ENCODE data around the gene RPH3AL. TPM values are rescaled to one million over a fixed set of nuclear protein-coding genes. Genes with fewer than 3 reads are reported as not detected.

RPH3AL gene
- total RNA-seq, 1 donor: 2.0 TPM

- DNase-seq (ENCODE audit: low read depth): no peak
- no peak for TF ChIP-seq CTCF (IDR thresholded peaks at IDR 0.05; ENCODE audit: insufficient read depth, low read length)
Measured at GRCh38 chr17:347309-347899, 5.2 kb downstream of the RPH3AL start.

GRCh38 chr17:345992-346785 lies 6.4 kb downstream of the RPH3AL start:
- DNase-seq (ENCODE audit: low read depth): no peak
- no peak overlapping the region for H3K4me3 ChIP-seq (ENCODE audit: low read depth, low read length)
- TF ChIP-seq CTCF (IDR thresholded peaks at IDR 0.05; ENCODE audit: insufficient read depth, low read length): no peak

More at GRCh38 chr17:347309-347899, 5.2 kb downstream of the RPH3AL start:
- H3K4me3 ChIP-seq (ENCODE audit: low read depth, low read length): no peak overlapping the region

GRCh38 chr17:345261-345660 lies 7.3 kb downstream of the RPH3AL start:
- no peak for TF ChIP-seq CTCF (IDR thresholded peaks at IDR 0.05; ENCODE audit: insufficient read depth, low read length)
- no peak for DNase-seq (ENCODE audit: low read depth)

GRCh38 chr17:343875-344752 lies 8.5 kb downstream of the RPH3AL start:
- DNase-seq (ENCODE audit: low read depth): no peak
- H3K4me3 ChIP-seq (ENCODE audit: low read depth, low read length): no peak overlapping the region
- no peak for TF ChIP-seq CTCF (IDR thresholded peaks at IDR 0.05; ENCODE audit: insufficient read depth, low read length)

More at GRCh38 chr17:345261-345660, 7.3 kb downstream of the RPH3AL start:
- no peak overlapping the region for H3K4me3 ChIP-seq (ENCODE audit: low read depth, low read length)

- no peak for DNase-seq (ENCODE audit: low read depth)
- no peak overlapping the region for H3K4me3 ChIP-seq (ENCODE audit: low read depth, low read length)
- no peak for TF ChIP-seq CTCF (IDR thresholded peaks at IDR 0.05; ENCODE audit: insufficient read depth, low read length)
Measured at GRCh38 chr17:343211-343610, 9.4 kb downstream of the RPH3AL start.

GRCh38 chr17:340074-340473 lies 12.5 kb downstream of the RPH3AL start:
- no peak overlapping the region for H3K4me3 ChIP-seq (ENCODE audit: low read depth, low read length)
- TF ChIP-seq CTCF (IDR thresholded peaks at IDR 0.05; ENCODE audit: insufficient read depth, low read length): no peak
- DNase-seq (ENCODE audit: low read depth): no peak
